ENCODE results near the gene CYP2W1.

Gene CYP2W1

GRCh38 chr7:1005303-1005702 lies 22.3 kb downstream of the CYP2W1 start:
- no peak for DNase-seq (ENCODE audit: extremely low spot score)
- no peak for TF ChIP-seq CTCF (IDR thresholded peaks at IDR 0.05; ENCODE audit: control extremely low read depth, extremely low read depth, low read depth, missing control alignments)
- ChIA-PET CTCF (interaction anchor here (0.9 to 3.2 kb wide), 3 partner anchors 12 to 81 kb away, joined by 3 to 30 read pairs (median 4); no protein-coding TSS in a partner anchor), POLR2A (no interaction called here)

- POLR2A ChIA-PET, result no interaction called here
- no peak for DNase-seq (ENCODE audit: extremely low spot score)
- TF ChIP-seq CTCF (IDR thresholded peaks at IDR 0.05; ENCODE audit: control extremely low read depth, extremely low read depth, low read depth, missing control alignments), result no peak
- CTCF ChIA-PET, result interaction anchor here (0.9 to 1.4 kb wide), 3 partner anchors 15 to 58 kb away, joined by 3 to 5 read pairs (median 3); no protein-coding TSS in a partner anchor
Measured at GRCh38 chr7:1007901-1008300, 24.9 kb downstream of the CYP2W1 start.

- CTCF ChIA-PET, result interaction anchor here (0.9 to 1.4 kb wide), 2 partner anchors 16 to 47 kb away, joined by 3 to 5 read pairs; no protein-coding TSS in a partner anchor
- no peak for DNase-seq (ENCODE audit: extremely low spot score)
- no peak for TF ChIP-seq CTCF (IDR thresholded peaks at IDR 0.05; ENCODE audit: control extremely low read depth, extremely low read depth, low read depth, missing control alignments)
- POLR2A ChIA-PET, result no interaction called here
Measured at GRCh38 chr7:1008733-1009363, 25.9 kb downstream of the CYP2W1 start.

GRCh38 chr7:1009747-1010146 lies 26.8 kb downstream of the CYP2W1 start:
- ChIA-PET POLR2A (no interaction called here), CTCF (interaction anchor here (0.6 kb wide), 1 partner anchor 167 kb away, joined by 3 read pairs; no protein-coding TSS in a partner anchor)
- DNase-seq (ENCODE audit: extremely low spot score), result no peak
- no peak for TF ChIP-seq CTCF (IDR thresholded peaks at IDR 0.05; ENCODE audit: control extremely low read depth, extremely low read depth, low read depth, missing control alignments)

GRCh38 chr7:1010226-1010625 lies 27.2 kb downstream of the CYP2W1 start:
- DNase-seq (ENCODE audit: extremely low spot score), result no peak
- ChIA-PET POLR2A (no interaction called here), CTCF (interaction anchor here (0.6 kb wide), 1 partner anchor 167 kb away, joined by 3 read pairs; no protein-coding TSS in a partner anchor)
- TF ChIP-seq CTCF (IDR thresholded peaks at IDR 0.05; ENCODE audit: control extremely low read depth, extremely low read depth, low read depth, missing control alignments), result no peak

GRCh38 chr7:1011297-1012003 lies 28.5 kb downstream of the CYP2W1 start:
- ChIA-PET POLR2A (no interaction called here), CTCF (interaction anchor here (1.5 to 3.4 kb wide), 3 partner anchors 17 to 54 kb away, joined by 3 to 17 read pairs (median 11); partner anchors contain the start of gene GPR146)
- no peak for DNase-seq (ENCODE audit: extremely low spot score)
- TF ChIP-seq CTCF (IDR thresholded peaks at IDR 0.05; ENCODE audit: control extremely low read depth, extremely low read depth, low read depth, missing control alignments), result no peak
